Measurements from ENCODE around the gene DICER1.

DNA sequence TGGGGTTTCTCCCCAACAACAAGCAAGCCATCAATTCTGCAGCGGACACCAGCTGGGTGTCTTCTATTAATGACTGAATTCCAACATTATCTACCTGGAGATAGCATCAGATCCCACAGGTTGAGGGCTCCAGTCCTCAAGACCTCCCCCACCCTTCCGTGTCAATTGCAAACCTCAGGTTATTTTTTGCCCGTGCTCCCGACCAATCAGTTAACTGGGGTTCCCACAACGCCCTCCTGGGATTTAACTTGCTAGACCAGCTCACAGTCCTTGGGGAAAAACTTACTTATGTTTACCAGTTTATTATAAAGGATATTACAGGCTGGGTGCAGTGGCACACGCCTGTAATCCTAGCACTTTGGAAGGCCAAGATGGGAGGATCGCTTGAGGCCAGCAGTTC, 9.7 kb downstream of the DICER1 start:
- TF ChIP-seq RFX5 (IDR thresholded peaks at IDR 0.05), result no peak
- no peak for TF ChIP-seq MYC (IDR thresholded peaks at IDR 0.05; ENCODE audit: borderline replicate concordance, low read length)
- TF ChIP-seq EP300 (IDR thresholded peaks at IDR 0.05), result no peak
- TF ChIP-seq, protein P1, sequence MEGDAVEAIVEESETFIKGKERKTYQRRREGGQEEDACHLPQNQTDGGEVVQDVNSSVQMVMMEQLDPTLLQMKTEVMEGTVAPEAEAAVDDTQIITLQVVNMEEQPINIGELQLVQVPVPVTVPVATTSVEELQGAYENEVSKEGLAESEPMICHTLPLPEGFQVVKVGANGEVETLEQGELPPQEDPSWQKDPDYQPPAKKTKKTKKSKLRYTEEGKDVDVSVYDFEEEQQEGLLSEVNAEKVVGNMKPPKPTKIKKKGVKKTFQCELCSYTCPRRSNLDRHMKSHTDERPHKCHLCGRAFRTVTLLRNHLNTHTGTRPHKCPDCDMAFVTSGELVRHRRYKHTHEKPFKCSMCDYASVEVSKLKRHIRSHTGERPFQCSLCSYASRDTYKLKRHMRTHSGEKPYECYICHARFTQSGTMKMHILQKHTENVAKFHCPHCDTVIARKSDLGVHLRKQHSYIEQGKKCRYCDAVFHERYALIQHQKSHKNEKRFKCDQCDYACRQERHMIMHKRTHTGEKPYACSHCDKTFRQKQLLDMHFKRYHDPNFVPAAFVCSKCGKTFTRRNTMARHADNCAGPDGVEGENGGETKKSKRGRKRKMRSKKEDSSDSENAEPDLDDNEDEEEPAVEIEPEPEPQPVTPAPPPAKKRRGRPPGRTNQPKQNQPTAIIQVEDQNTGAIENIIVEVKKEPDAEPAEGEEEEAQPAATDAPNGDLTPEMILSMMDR (IDR thresholded peaks at IDR 0.05), result no peak

Data from A549 (cell line).